WERI-Rb-1 (cell line): ENCODE measurements around the gene CEMIP.

Source experiments
- DNase-seq: peaks from one replicate; pipeline ENCODE4 v3.0.0-alpha.2; 2020
- H3K27ac ChIP-seq: fragments of 250-450 bp; sonication (Bioruptor Pico); 2 replicates; pipeline ENCODE4 v1.5.1; 2020; ENCODE audit warnings: mild to moderate bottlenecking, moderate library complexity
- H3K27me3 ChIP-seq: fragments of 250-450 bp; sonication (Bioruptor Pico); 2 replicates; pipeline ENCODE4 v1.5.1; 2021; ENCODE audit warnings: mild to moderate bottlenecking, low read depth, moderate library complexity; ENCODE audit not compliant: insufficient read depth, severe bottlenecking
- H3K36me3 ChIP-seq: fragments of 250-450 bp; sonication (Bioruptor Pico); 2 replicates; pipeline ENCODE4 v1.5.1; 2020; ENCODE audit warnings: mild to moderate bottlenecking, moderate library complexity
- H3K4me3 ChIP-seq: 2 replicates; pipeline ENCODE4 v1.5.1; 2011; ENCODE audit warnings: low read depth, mild to moderate bottlenecking, control low read depth, low read length
- H3K9me3 ChIP-seq: fragments of 250-450 bp; sonication (Bioruptor Pico); 2 replicates; pipeline ENCODE4 v1.5.1; 2021; ENCODE audit warnings: mild to moderate bottlenecking, moderate library complexity; ENCODE audit not compliant: severe bottlenecking
- TF ChIP-seq, protein P1 (sequence below): IDR thresholded peaks from 2 replicates; pipeline ENCODE4 v1.5.1; 2011; ENCODE audit warnings: low read depth, mild to moderate bottlenecking, control low read depth, inconsistent platforms, low read length

CEMIP gene

DNA sequence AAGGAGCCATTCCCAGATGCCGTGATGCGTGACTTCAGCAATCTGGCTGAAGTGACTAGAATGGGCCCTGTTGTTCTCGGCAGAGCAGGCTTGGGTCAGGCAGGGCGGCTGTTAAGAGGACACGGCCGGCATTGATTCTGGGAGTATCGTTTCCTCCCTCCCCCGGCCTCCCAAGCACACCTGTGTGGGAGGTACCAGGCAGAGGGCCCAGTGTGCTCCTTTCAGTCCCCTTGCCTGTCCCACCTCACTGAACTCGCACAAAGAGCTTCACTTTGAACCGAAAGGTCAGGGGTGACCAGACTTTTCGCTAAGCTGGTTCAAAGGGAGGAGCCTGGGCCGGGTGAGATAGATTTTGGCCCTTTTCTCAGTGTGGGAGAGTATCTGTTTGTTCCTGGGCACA is 92.7 kb downstream of the CEMIP start:
- TF ChIP-seq, protein P1, sequence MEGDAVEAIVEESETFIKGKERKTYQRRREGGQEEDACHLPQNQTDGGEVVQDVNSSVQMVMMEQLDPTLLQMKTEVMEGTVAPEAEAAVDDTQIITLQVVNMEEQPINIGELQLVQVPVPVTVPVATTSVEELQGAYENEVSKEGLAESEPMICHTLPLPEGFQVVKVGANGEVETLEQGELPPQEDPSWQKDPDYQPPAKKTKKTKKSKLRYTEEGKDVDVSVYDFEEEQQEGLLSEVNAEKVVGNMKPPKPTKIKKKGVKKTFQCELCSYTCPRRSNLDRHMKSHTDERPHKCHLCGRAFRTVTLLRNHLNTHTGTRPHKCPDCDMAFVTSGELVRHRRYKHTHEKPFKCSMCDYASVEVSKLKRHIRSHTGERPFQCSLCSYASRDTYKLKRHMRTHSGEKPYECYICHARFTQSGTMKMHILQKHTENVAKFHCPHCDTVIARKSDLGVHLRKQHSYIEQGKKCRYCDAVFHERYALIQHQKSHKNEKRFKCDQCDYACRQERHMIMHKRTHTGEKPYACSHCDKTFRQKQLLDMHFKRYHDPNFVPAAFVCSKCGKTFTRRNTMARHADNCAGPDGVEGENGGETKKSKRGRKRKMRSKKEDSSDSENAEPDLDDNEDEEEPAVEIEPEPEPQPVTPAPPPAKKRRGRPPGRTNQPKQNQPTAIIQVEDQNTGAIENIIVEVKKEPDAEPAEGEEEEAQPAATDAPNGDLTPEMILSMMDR: no peak
- no peak for DNase-seq
- no peaks in the 10 kb centered on the region for H3K27me3 ChIP-seq
- H3K27ac ChIP-seq: no peak overlapping the region
- H3K9me3 ChIP-seq: no peaks in the 10 kb centered on the region
- no peak overlapping the region for H3K4me3 ChIP-seq
- no peaks in the 10 kb centered on the region for H3K36me3 ChIP-seq

DNA sequence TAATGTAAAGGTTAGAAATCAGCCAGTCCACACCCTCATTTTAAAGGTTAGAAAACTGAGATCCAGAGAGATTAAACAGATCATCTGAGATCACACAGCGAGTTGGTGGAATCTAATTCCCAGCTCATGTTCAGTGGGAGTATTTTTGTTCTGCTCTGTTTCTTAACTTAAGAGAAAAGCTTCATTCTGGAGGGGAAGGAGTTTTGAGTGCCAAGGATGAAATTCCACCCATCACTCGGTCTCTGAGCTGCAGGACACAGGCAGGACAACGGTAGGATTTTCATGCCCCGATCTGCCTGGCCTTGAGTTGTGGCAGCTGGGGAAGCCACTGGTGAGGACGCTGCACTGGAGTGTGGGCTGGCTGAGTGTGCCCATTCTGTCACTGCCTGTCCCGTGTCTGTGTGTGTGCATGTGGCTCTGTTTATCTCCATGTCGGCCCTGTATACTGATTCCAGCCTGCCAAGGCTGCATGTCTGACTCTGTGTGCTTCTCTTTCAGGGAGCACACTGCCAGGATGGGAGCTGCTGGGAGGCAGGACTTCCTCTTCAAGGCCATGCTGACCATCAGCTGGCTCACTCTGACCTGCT is 94.3 kb downstream of the CEMIP start:
- H3K4me3 ChIP-seq: no peak overlapping the region
- no peak for DNase-seq
- no peaks in the 10 kb centered on the region for H3K9me3 ChIP-seq
- no peak overlapping the region for H3K27ac ChIP-seq
- no peaks in the 10 kb centered on the region for H3K27me3 ChIP-seq
- TF ChIP-seq, protein P1: no peak
- no peaks in the 10 kb centered on the region for H3K36me3 ChIP-seq

DNA sequence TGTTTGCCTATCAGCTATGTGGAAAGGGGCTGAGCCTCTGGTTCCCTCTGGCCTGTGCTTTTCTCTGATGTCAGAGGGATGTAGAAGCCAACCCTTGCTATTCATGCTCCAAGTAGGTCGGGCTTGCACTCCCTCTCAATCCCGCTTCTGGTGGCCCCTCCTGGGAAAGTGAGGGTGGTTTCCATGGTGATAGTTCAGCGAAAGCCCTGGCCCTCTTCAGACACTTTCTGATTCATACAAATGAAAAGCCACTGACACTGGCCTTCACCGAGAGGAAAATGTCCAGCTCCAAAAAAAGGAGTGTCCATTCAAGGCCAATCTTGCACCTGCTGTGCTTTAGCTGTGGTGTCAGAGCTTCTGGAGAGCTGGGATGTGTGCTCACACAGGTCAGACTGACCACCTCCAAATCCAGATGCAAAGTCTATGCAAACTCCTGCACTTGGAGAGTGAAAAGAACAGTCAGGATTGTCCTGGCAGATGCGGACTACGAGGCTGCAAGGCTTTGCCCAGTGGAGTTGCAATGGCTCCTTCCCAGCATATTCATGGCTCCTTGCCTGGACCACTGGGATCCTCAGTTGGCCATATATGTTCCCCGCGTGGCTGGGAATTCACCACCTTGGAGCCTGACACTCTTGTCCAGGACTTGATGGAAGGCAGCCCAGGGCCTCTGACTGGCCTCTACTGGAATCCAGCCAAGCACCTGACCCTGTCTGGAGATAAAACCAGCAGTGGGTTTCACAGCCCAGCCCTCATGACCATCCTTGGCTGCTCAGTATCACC is 96.6 kb downstream of the CEMIP start:
- DNase-seq: no peak
- TF ChIP-seq, protein P1: no peak
- H3K4me3 ChIP-seq: no peak overlapping the region
- H3K27me3 ChIP-seq: no peaks in the 10 kb centered on the region
- H3K27ac ChIP-seq: no peak overlapping the region
- no peaks in the 10 kb centered on the region for H3K9me3 ChIP-seq
- no peaks in the 10 kb centered on the region for H3K36me3 ChIP-seq

DNA sequence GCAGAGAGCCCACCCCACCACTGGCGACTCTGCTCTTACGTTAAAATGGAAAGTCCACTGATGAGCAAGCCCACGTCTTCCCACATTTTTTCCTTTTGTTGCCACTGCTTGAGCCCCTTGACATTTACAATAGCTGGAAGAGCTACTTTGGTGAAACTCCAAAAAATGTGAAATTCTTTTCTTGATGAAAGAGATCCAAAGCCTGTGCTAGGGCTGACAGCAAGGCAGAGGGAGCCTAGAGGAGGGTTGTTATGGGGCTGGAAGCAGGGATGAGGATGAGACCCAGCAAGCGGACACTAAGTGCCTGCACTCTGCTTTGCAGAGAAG is 97.1 kb downstream of the CEMIP start:
- Histone ChIP-seq H3K27ac (no peak overlapping the region), H3K36me3 (no peaks in the 10 kb centered on the region), H3K9me3 (no peaks in the 10 kb centered on the region), H3K4me3 (no peak overlapping the region), H3K27me3 (no peaks in the 10 kb centered on the region)
- DNase-seq: no peak
- TF ChIP-seq, protein P1: no peak

DNA sequence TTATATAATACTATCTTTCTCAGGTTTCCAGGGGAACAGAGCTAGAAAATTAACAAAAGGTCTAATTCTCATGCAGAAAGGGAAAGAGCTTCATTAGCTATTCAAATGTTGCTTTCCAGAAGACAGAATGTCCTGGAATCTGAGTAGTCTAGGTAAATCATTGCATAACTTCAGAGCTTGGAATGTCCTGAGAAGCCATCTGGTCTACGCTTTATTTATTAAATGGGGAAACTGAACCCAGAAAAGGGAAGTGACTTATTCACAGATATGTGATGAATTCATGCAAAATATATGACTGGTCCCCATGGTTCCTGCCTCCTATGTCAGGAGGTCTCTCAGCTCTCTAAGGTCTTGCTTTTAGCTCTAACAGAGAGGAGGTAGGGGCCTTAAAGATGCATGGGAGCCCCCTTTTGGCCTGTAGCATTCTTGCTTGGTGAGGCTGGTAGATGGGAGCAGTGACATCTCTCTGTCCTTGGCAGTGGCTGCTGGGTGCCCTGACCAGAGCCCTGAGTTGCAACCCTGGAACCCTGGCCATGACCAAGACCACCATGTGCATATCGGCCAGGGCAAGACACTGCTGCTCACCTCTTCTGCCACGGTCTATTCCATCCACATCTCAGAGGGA is 99.2 kb downstream of the CEMIP start:
- TF ChIP-seq, protein P1: no peak
- H3K36me3 ChIP-seq: no peaks in the 10 kb centered on the region
- no peaks in the 10 kb centered on the region for H3K27me3 ChIP-seq
- DNase-seq: no peak
- H3K27ac ChIP-seq: no peak overlapping the region
- no peak overlapping the region for H3K4me3 ChIP-seq
- no peaks in the 10 kb centered on the region for H3K9me3 ChIP-seq
